ENCODE data around the gene CCL22.
"Not testable (repeated sequence)": the region's sequence is repeated elsewhere in the genome, so short reads cannot be mapped to it uniquely, and the experiment has no call there.

The CCL22 gene

DNA sequence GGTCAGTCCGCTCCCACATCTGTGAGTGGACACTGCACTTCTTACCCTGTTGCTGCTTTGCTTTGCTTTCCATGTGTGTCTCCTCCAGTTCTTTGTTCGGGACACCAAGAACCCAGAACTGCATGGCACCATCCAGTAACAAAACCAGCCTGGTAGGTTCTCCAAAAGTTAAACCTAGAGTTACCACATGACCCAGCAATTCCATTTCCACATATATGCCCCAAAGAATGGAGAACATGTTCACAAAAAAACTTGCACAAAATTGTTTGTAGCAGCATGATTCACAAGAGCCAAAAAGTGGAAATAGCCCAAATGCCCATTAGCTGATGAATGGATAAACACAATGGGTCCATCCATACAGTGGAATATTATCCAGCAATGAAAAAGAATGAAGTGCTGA is 10.3 kb upstream of the CCL22 start:
- no peak for DNase-seq

DNA sequence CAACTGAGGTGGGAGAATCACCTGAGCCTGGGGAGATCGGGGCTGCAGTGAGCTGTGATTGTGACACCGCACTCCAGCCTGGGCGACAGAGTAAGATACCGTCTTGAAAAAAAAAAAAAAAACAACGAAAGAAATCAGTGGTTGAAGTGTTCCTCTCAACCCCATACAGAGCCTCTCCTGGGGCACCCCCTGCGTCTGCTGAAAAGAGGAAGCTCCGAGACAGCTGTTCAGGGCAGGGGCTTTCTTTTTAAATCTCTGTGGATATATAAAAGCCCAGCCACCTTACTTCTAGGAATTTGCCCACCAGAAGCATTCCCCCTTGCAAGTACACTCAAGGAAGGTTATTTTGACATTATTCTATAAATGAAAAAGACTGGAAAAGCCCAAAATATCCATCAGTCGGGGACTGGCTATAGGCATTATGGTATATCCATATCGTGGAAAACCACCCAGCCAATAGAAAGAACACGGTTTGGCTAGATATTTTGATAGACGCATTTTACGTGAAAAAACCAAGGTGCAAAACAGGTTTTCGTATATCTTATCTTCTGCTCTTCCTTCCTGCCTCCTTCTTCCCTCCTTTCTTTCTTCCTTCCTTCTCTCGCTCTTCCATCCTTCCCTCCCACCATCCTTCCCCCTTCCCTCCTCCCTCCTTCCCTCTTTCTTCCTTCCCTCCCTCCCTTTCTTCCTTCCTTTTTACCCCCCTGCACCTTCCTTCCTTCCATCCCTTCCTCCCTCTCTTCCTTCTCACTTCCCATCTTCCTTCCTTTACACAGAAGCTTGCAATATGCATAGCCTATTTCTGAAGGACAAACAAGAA is 9.2 kb upstream of the CCL22 start:
- no peak for DNase-seq

DNA sequence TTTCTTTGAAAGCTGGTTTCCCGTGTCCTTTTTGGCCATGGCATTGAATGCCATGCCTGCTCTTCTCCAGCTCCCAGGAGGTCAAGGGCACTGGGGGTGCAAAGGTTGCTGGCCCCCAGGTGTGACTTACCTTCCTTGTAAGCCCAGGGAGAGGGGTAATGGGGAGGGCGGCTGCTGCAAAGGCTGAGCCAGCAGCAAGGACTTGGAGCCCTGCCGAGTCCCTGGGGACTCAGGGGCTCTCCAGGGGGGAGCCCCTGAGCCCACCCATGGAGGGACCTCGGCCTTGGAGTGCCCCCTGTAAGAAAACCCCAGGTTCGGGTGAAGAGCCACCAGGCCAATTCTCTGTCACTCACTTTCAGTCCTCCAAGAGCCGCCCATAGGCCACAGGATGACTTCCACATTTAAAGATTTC is 5.9 kb upstream of the CCL22 start:
- no peak for DNase-seq

DNA sequence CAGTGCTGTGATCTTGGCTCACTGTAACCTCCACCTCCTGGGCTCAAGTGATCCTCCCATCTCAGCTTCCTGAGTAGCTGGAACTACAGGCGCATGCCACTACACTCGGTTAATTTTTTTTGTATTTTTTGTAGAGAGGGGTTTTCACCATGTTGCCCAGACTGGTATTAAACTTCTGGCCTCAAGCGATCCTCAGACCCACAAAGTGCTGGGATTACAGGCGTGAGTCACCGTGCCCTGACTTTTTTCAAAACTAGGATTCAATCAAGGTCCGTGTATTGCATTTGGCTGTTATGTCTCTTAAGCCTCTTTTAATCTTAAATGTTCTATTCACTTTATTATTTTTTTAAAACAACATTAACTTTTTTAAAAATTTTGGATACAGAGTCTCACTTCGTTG is 4.3 kb upstream of the CCL22 start:
- no peak for DNase-seq

DNA sequence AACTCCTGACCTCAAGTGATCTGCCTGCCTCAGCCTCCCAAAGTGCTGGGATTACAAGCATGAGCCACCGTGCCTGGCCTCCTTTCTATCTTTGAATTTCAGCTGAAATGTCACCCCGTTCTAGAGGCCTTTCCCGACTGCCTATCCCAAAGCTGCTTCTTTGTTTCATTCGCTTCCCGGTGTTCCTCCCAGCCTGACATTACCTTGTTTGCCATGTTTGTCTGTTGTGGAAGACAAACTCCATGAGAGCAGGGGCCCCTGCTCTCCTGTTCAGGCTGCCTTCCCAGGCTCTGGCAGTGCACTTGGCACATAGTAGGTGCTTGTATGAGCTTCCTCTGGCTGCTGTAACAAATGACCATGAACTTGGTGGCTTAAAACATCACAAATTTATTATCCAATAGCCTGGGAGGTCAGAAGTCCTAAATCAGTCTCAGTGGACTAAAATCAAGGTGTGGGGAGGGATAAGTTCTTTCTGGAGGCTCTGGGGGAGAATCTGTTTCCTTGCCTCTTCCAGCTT is 2.6 kb upstream of the CCL22 start:
- DNase-seq, result no peak

DNA sequence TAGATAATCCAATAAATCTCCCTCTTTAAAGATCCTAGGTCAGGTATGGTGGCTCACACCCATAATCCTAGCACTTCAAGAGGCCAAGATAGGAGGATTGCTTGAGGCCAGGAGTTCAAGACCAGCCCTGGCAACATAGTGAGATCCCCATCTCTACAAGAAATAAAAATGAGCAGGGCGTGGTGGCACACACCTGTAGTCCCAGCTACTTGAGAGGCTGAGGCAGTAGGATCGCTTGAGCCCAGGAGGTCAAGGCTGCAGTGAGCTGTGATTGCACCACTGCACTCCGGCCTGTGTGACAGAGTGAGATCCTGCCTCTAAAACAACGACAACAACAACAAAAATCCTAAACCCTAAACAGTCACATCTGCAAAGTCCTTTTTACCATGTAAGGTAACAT is 2.0 kb upstream of the CCL22 start:
- no peak for DNase-seq

DNA sequence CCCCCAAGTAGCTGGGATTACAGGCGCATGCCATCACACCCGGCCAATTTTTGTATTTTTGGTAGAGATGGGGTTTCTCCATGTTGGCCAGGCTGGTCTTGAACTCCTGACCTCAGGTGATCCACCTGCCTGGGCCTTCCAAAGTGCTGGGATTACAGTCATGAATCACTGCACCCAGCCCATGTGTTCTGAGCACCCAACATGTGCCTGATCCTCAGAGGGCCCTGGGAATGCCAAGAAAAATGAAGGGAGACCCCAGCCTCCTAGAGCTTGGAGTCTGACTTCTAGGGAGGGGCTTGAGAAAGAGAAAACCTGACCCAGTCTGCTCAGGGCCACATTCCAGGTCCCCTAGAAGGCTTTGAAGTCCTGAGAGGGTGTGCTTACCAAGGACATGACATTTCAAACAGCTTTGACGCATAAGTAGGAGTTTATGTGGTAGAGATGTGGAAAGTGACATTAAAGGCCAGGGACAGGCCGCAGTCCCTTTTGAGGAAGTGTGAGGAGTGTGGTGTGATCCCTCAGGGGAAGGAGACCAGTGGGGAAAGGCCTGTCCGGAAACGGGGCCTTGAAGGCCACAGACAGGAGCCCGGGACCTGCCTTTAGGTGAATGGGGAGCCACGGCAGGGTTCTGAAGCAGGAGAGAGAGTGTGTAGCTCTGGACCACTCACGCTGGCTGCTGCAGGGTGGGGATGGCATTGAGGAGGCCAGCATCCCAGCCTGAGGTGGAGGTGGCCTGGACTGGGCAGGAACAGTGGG is 1.1 kb upstream of the CCL22 start:
- no peak for DNase-seq

DNA sequence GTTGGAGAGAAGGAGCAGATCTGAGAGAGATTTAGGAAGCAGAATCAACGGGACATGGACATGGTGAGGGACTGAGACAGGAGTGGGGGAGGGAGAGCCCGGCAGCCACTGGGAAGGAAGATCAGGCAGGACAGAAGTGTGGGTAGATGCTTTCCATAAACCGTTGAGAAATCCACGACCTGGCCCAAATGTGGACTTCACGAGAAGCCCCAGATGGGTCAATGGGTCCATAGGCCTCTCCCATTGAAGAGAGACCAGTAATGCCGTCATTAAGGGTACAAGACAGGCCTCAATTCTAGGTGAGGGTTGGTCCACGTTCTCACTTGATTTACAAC is 530 bp upstream of the CCL22 start:
- DNase-seq, result no peak

DNA sequence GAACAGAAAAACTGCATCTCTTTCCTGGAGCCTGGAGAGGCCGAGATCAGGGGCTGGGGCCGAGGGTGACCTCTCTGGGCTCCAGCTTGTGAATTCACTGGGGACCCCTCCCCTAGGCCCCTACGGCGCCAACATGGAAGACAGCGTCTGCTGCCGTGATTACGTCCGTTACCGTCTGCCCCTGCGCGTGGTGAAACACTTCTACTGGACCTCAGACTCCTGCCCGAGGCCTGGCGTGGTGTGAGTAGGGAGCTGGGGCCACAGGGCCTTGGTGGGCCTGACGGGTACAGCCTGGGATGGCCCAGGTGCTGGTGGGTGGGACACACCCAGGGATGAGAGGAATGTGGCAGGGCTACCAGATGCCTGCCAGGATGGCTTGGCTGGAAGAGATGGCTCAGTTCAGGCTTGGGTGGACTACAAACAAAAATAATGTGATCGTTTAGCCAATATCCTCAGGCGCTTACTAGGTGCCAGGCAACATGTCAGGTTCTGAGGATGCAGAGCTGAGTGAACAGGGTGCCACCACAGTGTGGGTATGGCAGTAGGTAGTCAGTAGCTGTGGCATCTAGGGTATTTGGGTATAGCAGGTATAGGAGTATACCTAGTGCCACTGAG is 1.8 kb downstream of the CCL22 start:
- no peak for DNase-seq

DNA sequence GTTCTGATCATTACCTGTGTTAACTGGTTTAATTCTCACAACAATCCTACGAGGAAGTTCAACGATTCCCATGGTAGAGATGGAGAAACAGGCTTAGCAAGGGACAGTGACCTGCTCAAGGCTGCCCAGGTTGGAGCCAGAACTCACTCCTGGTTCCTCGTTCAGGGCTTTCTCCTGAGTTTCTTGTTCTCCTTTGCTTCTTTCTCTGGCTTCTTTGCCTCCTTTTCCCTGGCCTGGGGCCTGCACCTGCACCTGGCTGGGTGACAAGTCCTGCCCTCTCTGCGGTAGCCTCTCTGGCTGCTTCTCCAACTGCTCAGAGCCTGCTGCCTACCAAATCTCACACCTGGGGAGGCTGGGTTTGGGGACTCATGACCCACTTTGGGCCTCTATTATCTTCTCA is 2.8 kb downstream of the CCL22 start:
- no peak for DNase-seq

DNA sequence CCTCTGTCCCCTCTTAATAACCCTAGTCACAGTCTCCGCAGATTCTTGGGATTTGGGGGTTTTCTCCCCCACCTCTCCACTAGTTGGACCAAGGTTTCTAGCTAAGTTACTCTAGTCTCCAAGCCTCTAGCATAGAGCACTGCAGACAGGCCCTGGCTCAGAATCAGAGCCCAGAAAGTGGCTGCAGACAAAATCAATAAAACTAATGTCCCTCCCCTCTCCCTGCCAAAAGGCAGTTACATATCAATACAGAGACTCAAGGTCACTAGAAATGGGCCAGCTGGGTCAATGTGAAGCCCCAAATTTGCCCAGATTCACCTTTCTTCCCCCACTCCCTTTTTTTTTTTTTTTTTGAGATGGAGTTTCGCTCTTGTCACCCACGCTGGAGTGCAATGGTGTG is 5.6 kb downstream of the CCL22 start:
- DNase-seq, result no peak

DNA sequence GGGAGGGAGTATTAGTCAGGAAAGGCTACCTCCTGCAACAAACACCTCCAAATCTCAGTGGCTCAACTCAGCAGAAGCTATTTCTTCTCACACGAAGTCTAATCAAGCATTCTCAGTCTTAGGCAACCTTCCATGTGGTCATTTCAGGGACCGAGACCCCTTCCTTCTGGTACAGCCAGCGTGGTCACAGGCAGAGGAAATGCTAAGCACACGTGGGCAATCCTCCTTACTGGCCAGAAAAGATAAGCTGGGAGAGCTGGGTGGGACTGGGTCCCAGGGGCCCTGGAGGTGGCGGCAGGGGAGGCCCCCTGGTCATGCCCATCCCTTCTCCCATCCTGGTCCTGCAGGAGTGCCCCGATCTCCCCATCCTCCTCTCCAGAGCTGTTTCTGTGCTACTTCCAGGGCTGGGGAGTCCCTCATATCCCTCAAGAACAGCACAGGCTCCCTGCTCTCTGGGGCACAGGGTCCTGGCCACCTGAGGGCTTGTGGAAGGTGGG is 8.0 kb downstream of the CCL22 start:
- no peak for DNase-seq

DNA sequence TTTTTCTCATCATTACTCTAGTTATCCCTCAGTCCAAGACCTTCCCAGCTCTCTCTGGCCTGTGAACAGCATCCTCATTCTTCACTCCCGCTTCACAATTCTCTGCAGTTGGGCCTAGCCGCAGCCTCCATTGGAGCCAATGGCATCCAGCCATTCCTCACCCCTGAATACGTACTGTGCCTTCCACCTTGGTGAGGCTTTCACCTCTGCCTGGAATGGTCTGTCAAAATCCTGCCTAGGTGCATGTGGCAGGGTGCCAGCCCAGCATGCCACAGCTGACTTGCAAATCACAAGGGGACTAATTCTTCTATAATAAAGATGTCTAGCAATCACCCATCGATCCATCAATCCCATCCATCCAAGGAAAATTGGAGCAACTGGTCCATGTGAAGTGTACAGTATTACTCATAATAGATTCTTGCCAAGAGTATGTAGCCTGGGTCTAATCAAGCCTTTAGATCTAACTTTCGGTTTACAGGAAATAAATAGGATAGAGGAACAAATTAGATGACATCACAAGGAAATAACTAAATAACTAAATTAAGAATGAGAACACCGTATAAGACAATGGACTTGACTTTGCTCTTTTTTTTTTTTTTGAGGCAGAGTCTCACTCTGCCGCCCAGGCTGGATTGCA is 8.7 kb downstream of the CCL22 start:
- no peak for DNase-seq

DNA sequence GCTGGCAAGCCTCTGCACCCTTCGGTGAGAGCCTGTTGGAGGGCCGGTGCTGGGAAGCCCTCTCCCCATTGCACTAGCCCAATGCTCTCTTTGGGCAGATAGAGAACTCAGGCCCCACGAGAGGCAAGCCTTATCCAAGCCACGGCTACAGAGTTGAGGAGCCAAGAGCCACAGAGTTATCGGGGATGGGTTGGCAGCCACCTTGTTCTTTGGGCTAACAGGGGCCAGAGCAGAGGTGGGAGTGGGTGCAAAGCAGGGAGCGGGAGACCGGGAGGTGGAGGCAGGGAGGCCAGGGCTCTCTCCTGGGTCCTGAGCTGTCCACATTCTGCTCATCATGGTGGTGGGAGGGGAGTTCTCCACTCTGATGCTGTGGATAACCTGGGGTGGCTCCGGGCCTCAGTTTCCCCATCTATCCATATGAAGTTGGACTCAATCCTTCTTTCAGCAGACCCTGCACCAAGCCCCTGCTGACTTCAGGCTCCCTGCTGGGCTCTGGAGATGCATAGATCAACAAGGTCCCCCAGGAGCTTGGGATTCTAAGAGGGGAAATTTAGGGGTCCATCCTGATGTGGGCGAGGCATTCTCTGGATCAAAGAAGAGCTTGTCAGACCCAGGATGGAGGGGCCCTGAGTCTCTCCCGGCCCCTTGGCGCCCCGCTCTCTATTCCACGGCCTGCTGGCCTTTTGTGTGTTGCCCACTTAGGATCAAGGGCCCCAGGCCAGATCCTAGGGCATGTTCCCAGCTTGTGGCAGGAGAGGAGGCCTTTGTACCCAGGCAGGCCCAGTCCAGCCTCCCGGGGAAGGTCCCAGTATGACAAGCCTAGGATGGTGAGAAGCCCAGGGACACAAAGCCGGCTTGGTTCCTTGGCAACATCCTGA is 13.2 kb downstream of the CCL22 start:
- DNase-seq, result no peak

DNA sequence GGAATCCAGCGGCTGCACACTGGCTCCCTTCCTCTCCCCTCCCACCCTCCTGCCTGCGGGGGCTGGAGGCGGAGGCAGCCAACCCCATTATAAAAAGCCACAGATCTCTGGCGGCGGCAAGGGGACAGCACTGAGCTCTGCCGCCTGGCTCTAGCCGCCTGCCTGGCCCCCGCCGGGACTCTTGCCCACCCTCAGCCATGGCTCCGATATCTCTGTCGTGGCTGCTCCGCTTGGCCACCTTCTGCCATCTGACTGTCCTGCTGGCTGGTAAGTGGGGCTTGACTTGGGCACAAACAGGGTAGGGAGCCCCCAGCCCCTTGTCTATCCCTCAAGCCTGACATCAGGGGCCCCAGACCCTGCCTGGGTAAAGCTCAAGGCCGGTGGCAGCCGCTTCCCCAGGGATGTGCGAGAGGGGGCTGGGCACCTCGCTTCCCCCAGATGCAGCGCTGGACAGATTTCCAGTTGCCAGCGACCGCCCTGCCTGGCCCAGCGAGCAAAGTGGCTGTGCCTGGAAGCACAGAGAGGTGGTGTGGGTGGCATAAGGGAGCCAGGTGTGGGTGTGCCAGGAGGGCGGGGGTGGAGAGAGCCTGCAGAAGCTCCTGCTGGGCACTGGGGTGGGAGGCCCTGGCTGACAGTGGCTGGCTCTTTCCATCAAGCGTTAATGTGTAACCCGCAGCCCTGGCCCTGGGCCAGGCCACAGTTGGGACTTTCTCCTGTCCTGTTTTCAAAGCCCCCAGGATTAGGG is 14.0 kb downstream of the CCL22 start, which contains the start of gene CX3CL1:
Gene CX3CL1, plus strand, starts transcription at position 119 of the 745 bp plus-strand sequence. Its CDS starts 79 bp downstream, at position 198.
- no peak for DNase-seq

DNA sequence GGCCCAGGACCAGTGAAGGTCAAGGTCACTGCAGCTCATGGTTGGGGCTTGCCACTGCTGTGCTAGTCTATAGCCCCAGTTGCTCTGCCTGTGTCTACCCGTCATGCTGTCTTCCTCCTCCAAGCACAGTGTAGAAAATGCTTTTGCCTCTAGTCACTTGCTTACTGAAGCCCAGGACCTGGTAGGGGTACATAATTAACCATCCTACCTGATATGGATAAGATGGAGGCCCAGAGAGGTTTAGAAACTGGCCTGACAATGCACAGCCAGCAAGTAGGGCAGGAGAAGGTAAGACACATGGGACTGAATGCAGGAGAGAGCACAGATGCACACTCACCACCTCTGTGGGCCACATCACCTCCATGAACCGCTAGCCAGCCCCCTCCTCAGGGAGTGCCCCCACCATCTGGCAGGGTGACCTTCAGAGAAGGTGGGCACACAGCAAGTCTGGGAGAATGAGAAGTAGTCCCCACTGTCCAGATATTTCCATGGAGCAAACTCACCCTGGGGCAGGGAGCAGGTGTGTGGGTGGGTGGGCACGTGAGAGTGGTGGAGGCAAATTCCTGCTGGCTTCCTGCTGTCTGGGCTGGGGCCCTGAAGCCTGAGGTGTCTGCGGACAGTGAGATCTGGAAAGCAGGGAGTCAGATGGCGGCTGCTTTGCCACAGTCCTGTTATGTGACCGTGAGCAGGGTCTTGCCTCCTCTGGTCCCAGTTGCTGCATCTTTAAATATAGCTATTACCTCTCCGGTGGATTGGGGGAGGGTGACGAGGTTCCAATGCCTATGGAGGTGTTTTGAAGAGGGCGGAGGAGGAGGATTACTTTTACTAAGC is 14.7 kb downstream of the CCL22 start:
- DNase-seq, result no peak

DNA sequence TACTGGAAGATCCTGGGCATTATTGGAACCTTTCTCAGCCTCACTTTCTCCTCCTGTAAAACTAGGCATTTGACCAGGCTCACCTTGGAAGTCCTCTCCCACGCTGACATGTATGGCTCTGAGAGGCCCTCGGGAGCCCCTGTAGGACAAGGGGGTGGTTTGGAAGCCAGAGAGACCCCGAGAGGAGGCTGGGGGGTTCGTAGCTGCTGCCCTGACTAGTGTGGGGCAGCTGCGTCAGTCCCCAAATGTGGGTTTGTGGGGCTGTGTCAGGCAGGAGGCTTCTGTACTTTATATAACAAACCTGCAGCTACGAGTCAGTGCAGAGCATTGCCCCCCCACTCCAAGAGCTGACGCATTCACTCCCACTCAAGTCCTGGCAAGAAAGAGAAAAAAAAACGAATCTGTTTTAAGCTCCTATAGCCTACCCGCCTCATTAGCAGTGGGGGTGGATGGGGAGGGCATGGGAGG is 15.5 kb downstream of the CCL22 start:
- DNase-seq, result no peak

DNA sequence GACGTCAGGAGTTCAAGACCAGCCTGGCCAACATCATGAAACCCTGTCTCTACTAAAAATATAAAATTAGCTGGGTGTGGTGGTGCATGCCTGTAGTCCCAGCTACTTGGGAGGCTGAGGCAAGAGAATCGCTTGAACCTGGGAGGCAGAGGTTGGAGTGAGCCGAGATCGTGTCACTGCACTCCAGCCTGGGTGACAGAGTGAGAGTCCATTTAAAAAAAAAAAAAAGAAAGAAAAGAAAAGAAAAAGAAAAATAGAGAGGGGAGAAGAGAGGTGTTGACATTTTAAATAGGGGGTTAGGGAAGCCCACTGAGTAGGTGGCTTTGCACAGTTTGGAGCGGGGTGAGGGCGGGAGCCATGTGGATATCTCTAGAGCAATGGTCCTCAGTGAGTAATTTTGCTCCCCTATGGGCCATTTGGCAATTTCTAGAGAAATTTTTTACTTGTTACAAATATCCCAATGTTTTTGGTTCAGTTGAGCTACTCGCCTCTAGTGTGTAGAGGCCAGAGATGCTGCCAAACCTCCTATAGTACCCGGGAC is 16.4 kb downstream of the CCL22 start:
- not testable (repeated sequence) for DNase-seq

DNA sequence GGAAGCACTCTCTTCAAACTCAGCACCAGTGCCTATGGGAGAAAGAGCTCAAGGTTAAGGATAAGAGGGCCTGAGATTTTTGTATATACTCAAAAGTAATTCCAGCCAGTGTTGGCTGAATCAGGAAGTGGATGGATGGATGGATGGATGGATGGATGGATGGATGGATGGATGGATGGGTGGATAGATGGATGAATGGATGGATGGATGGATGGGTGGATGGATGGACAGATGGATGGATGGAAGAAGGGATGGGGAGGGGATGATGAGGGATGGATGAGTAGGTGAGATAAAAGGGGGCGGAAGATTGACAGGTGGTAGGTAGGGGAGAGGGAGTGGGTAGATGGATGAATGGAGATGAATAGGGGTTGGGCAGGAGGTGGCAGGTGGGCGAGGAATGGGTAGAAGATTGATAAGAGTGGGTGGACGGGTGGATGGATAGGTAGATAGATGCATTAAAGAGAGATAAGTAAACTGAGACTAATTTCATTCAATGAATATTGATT is 17.8 kb downstream of the CCL22 start:
- DNase-seq, result no peak
